IMR-90 (cell line): ENCODE results near the gene GP5.

Source experiments
- CHD1 ChIP-seq: IDR thresholded peaks from 2 replicates; pipeline ENCODE4 v1.6.1; 2012; ENCODE audit warnings: low read depth, low read length, improper control_type of control experiment
- CTCF ChIP-seq: conservative IDR thresholded peaks from 2 replicates; pipeline ENCODE4 v1.5.1; 2012; ENCODE audit warnings: mild to moderate bottlenecking, low read depth, low read length, improper control_type of control experiment
- ELK1 ChIP-seq: fragments of 150-350 bp; IDR thresholded peaks from 2 replicates; pipeline ENCODE4 v1.6.1; 2016; ENCODE audit warnings: low read depth, mild to moderate bottlenecking, low read length, moderate library complexity, borderline replicate concordance
- FOS ChIP-seq: fragments of 150-350 bp; IDR thresholded peaks from 2 replicates; pipeline ENCODE4 v1.6.1; 2016; ENCODE audit warnings: low read depth, low read length
- MAFK ChIP-seq: IDR thresholded peaks from 2 replicates; pipeline ENCODE4 v1.6.1; 2012; ENCODE audit warnings: low read depth, low read length, improper control_type of control experiment
- MXI1 ChIP-seq: IDR thresholded peaks from 2 replicates; pipeline ENCODE4 v1.6.1; 2012; ENCODE audit warnings: low read depth, mild to moderate bottlenecking, low read length, moderate library complexity, borderline replicate concordance
- POLR2A ChIP-seq: IDR thresholded peaks from 2 replicates; pipeline ENCODE4 v1.6.1; 2012; ENCODE audit warnings: mild to moderate bottlenecking, low read depth, low read length
- RAD21 ChIP-seq: IDR thresholded peaks from 2 replicates; pipeline ENCODE4 v1.6.1; 2012; ENCODE audit warnings: low read length, improper control_type of control experiment
- RCOR1 ChIP-seq: IDR thresholded peaks from 2 replicates; pipeline ENCODE4 v1.6.1; 2012; ENCODE audit warnings: mild to moderate bottlenecking, low read length, improper control_type of control experiment; ENCODE audit not compliant: insufficient replicate concordance
- RFX5 ChIP-seq: IDR thresholded peaks from 2 replicates; pipeline ENCODE4 v1.8.0; 2012; ENCODE audit warnings: low read depth, mild to moderate bottlenecking, low read length, moderate library complexity
- SMC3 ChIP-seq: fragments of 150-350 bp; IDR thresholded peaks from 2 replicates; pipeline ENCODE4 v1.6.1; 2016; ENCODE audit warnings: low read depth, mild to moderate bottlenecking, antibody characterized with exemption, low read length, moderate library complexity
- TF ChIP-seq, protein P1 (sequence below): fragments of 150-350 bp; IDR thresholded peaks from 2 replicates; pipeline ENCODE4 v1.6.1; 2017; ENCODE audit warnings: mild to moderate bottlenecking, antibody characterized with exemption, low read length, low read depth

GRCh38 chr3:194405766-194406165 is 6.7 kb upstream of the GP5 start:
- TF ChIP-seq RFX5 (no peak), CTCF (no peak), POLR2A (no peak), MXI1 (no peak), RCOR1 (no peak), RAD21 (no peak), ELK1 (no peak), SMC3 (no peak), MAFK (no peak), FOS (no peak), CHD1 (no peak)
- TF ChIP-seq, protein P1, sequence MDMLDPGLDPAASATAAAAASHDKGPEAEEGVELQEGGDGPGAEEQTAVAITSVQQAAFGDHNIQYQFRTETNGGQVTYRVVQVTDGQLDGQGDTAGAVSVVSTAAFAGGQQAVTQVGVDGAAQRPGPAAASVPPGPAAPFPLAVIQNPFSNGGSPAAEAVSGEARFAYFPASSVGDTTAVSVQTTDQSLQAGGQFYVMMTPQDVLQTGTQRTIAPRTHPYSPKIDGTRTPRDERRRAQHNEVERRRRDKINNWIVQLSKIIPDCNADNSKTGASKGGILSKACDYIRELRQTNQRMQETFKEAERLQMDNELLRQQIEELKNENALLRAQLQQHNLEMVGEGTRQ, result no peak
